GM18858 (cell line): ENCODE data around the gene PITPNC1.
"Not testable (repeated sequence)": the region's sequence is repeated elsewhere in the genome, so short reads cannot be mapped to it uniquely, and the experiment has no call there.

ENCODE experiments used
- ATAC-seq: cut with Tn5 transposase; IDR thresholded peaks from one replicate; pipeline ENCODE4 v1.9.1; 2021; ENCODE audit not compliant: unreplicated experiment

PITPNC1 gene

GRCh38 chr17:67639979-67640378 lies 262.9 kb downstream of the PITPNC1 start:
- ATAC-seq = no peak

GRCh38 chr17:67642488-67642887 lies 265.4 kb downstream of the PITPNC1 start:
- no peak for ATAC-seq

- no peak for ATAC-seq
Measured at GRCh38 chr17:67644061-67644460, 267.0 kb downstream of the PITPNC1 start.

- ATAC-seq = not testable (repeated sequence)
Measured at GRCh38 chr17:67645195-67645594, 268.1 kb downstream of the PITPNC1 start.

GRCh38 chr17:67646472-67646871 lies 269.4 kb downstream of the PITPNC1 start:
- ATAC-seq = no peak

- ATAC-seq = no peak
Measured at GRCh38 chr17:67647482-67647881, 270.4 kb downstream of the PITPNC1 start.

- no peak for ATAC-seq
Measured at GRCh38 chr17:67648032-67648905, 271.2 kb downstream of the PITPNC1 start.

- ATAC-seq = not testable (repeated sequence)
Measured at GRCh38 chr17:67648906-67649295, 271.8 kb downstream of the PITPNC1 start.

GRCh38 chr17:67649891-67650290 lies 272.8 kb downstream of the PITPNC1 start:
- ATAC-seq = no peak

- not testable (repeated sequence) for ATAC-seq
Measured at GRCh38 chr17:67651218-67651579, 274.1 kb downstream of the PITPNC1 start.

GRCh38 chr17:67652433-67652832 lies 275.4 kb downstream of the PITPNC1 start:
- no peak for ATAC-seq

GRCh38 chr17:67655478-67656148 lies 278.5 kb downstream of the PITPNC1 start:
- no peak for ATAC-seq

- ATAC-seq = no peak
Measured at GRCh38 chr17:67656494-67657203, 279.6 kb downstream of the PITPNC1 start.

- no peak for ATAC-seq
Measured at GRCh38 chr17:67657596-67657995, 280.5 kb downstream of the PITPNC1 start.

GRCh38 chr17:67658265-67658664 lies 281.2 kb downstream of the PITPNC1 start:
- no peak for ATAC-seq

- ATAC-seq = no peak
Measured at GRCh38 chr17:67659028-67659427, 281.9 kb downstream of the PITPNC1 start.

GRCh38 chr17:67662712-67663111 lies 285.6 kb downstream of the PITPNC1 start:
- ATAC-seq = no peak

GRCh38 chr17:67663457-67663856 lies 286.4 kb downstream of the PITPNC1 start:
- no peak for ATAC-seq

- no peak for ATAC-seq
Measured at GRCh38 chr17:67666028-67666427, 288.9 kb downstream of the PITPNC1 start.

GRCh38 chr17:67666710-67667109 lies 289.6 kb downstream of the PITPNC1 start:
- ATAC-seq = no peak

GRCh38 chr17:67671493-67671892 lies 294.4 kb downstream of the PITPNC1 start:
- no peak for ATAC-seq
